WTC11 (cell line): ENCODE data around the gene RANGRF. TPM values are rescaled to one million over a fixed set of nuclear protein-coding genes. Genes with fewer than 3 reads are reported as not detected.

ENCODE experiments used
- ATAC-seq: fragments of 200-7000 bp; cut with Tn5 transposase; 2 replicates; pipeline ENCODE4 v1.10.0; 2021; ENCODE audit warnings: mild to moderate bottlenecking, moderate library complexity
- Bru-seq: library from RNA; stranded (reverse); fragments of 400-500 nt; gene quantifications from one replicate; lab custom pipeline; 2021; lab: Mats Ljungman, UMichigan
- CTCF ChIA-PET: fragments of 300-600 bp; sonication (Branson Sonifier 250); formaldehyde crosslinking; loops from one replicate; lab custom pipeline; 2021; ENCODE audit warnings: antibody characterized with exemption; lab: Charles Lee
- POLR2A ChIA-PET: fragments of 350-600 bp; sonication (Branson Sonifier 250); formaldehyde crosslinking; loops from one replicate; lab custom pipeline; 2021; ENCODE audit warnings: antibody characterized with exemption; lab: Charles Lee
- DNase-seq: peaks from one replicate; pipeline ENCODE4 v3.0.0; 2021; ENCODE audit warnings: low spot score
- H3K27ac Mint-ChIP-seq: 2 replicates; pipeline ENCODE4 v1.8.0; 2021; ENCODE audit warnings: mixed read lengths
- H3K27me3 Mint-ChIP-seq: 2 replicates; pipeline ENCODE4 v1.8.0; 2021; ENCODE audit warnings: low read depth, mild to moderate bottlenecking, moderate library complexity, mixed read lengths
- H3K36me3 Mint-ChIP-seq: 2 replicates; pipeline ENCODE4 v1.8.0; 2021; ENCODE audit warnings: mixed read lengths
- H3K4me1 Mint-ChIP-seq: 2 replicates; pipeline ENCODE4 v1.8.0; 2022; ENCODE audit warnings: mixed read lengths
- H3K4me3 Mint-ChIP-seq: 2 replicates; pipeline ENCODE4 v1.8.0; 2021; ENCODE audit warnings: mild to moderate bottlenecking, moderate library complexity, mixed read lengths
- H3K9me3 Mint-ChIP-seq: 2 replicates; pipeline ENCODE4 v1.8.0; 2021; ENCODE audit warnings: mixed read lengths
- CREM ChIP-seq: sonication (generic); formaldehyde crosslinking; IDR thresholded peaks from 2 replicates; pipeline ENCODE4 v1.8.1; 2022; ENCODE audit warnings: mild to moderate bottlenecking, missing genetic modification reagents, moderate library complexity
- EMX1 ChIP-seq: fragments of 250-450 bp; sonication (Bioruptor Pico); IDR thresholded peaks from 2 replicates; pipeline ENCODE4 v1.8.0; 2021; ENCODE audit warnings: mild to moderate bottlenecking
- ESRRA ChIP-seq: sonication (generic); formaldehyde crosslinking; IDR thresholded peaks from 2 replicates; pipeline ENCODE4 v1.8.1; 2022; ENCODE audit warnings: mild to moderate bottlenecking, missing genetic modification reagents, borderline replicate concordance
- ETV6 ChIP-seq: sonication (generic); formaldehyde crosslinking; IDR thresholded peaks from 2 replicates; pipeline ENCODE4 v1.8.1; 2022; ENCODE audit warnings: mild to moderate bottlenecking, missing genetic modification reagents
- FOXJ3 ChIP-seq: sonication (generic); formaldehyde crosslinking; IDR thresholded peaks from 2 replicates; pipeline ENCODE4 v1.9.0; 2021; ENCODE audit warnings: missing genetic modification reagents, mild to moderate bottlenecking, borderline replicate concordance
- FOXK1 ChIP-seq: sonication (generic); formaldehyde crosslinking; IDR thresholded peaks from 2 replicates; pipeline ENCODE4 v1.8.0; 2022; ENCODE audit warnings: mild to moderate bottlenecking, moderate library complexity, missing genetic modification reagents
- JUN ChIP-seq: sonication (generic); formaldehyde crosslinking; IDR thresholded peaks from 2 replicates; pipeline ENCODE4 v1.8.0; 2023; ENCODE audit warnings: mild to moderate bottlenecking, missing genetic modification reagents
- MXD4 ChIP-seq: fragments of 250-450 bp; sonication (Bioruptor Pico); IDR thresholded peaks from 2 replicates; pipeline ENCODE4 v1.8.0; 2021; ENCODE audit warnings: mild to moderate bottlenecking, moderate library complexity, borderline replicate concordance
- MYBL2 ChIP-seq: sonication (generic); formaldehyde crosslinking; IDR thresholded peaks from 2 replicates; pipeline ENCODE4 v1.8.1; 2023; ENCODE audit warnings: mild to moderate bottlenecking, moderate library complexity, missing genetic modification reagents
- NFATC4 ChIP-seq: fragments of 250-450 bp; sonication (Bioruptor Pico); IDR thresholded peaks from 2 replicates; pipeline ENCODE4 v1.9.0; 2021; ENCODE audit warnings: mild to moderate bottlenecking
- NFYB ChIP-seq: sonication (generic); formaldehyde crosslinking; conservative IDR thresholded peaks from 2 replicates; pipeline ENCODE4 v1.8.0; 2022; ENCODE audit warnings: low read depth, missing genetic modification reagents
- NR1H2 ChIP-seq: sonication (generic); formaldehyde crosslinking; IDR thresholded peaks from 2 replicates; pipeline ENCODE4 v1.9.0; 2021; ENCODE audit warnings: mild to moderate bottlenecking, moderate library complexity, missing genetic modification reagents
- NR3C1 ChIP-seq: sonication (generic); formaldehyde crosslinking; conservative IDR thresholded peaks from 2 replicates; pipeline ENCODE4 v1.8.1; 2023; ENCODE audit warnings: low read depth, mild to moderate bottlenecking, missing genetic modification reagents
- OVOL2 ChIP-seq: fragments of 250-450 bp; sonication (Bioruptor Pico); IDR thresholded peaks from 2 replicates; pipeline ENCODE4 v1.9.0; 2021; ENCODE audit warnings: mild to moderate bottlenecking, borderline replicate concordance
- RELA ChIP-seq: sonication (generic); formaldehyde crosslinking; IDR thresholded peaks from 2 replicates; pipeline ENCODE4 v1.8.1; 2022; ENCODE audit warnings: missing genetic modification reagents, mild to moderate bottlenecking, borderline replicate concordance
- SP1 ChIP-seq: sonication (generic); formaldehyde crosslinking; conservative IDR thresholded peaks from 2 replicates; pipeline ENCODE4 v1.8.1; 2022; ENCODE audit warnings: missing genetic modification reagents
- TEAD1 ChIP-seq: sonication (generic); formaldehyde crosslinking; IDR thresholded peaks from 2 replicates; pipeline ENCODE4 v1.8.0; 2022; ENCODE audit warnings: mild to moderate bottlenecking, missing genetic modification reagents
- TP53 ChIP-seq: sonication (generic); formaldehyde crosslinking; IDR thresholded peaks from 2 replicates; pipeline ENCODE4 v1.8.1; 2023; ENCODE audit warnings: mild to moderate bottlenecking, missing genetic modification reagents
- ZNF219 ChIP-seq: sonication (generic); formaldehyde crosslinking; IDR thresholded peaks from 2 replicates; pipeline ENCODE4 v1.8.0; 2023; ENCODE audit warnings: missing genetic modification reagents, mild to moderate bottlenecking, borderline replicate concordance
- ZNF317 ChIP-seq: sonication (generic); formaldehyde crosslinking; IDR thresholded peaks from 2 replicates; pipeline ENCODE4 v1.8.1; 2023; ENCODE audit warnings: low read depth, mild to moderate bottlenecking, moderate library complexity, missing genetic modification reagents, borderline replicate concordance
- long read RNA-seq, 3 experiments: library from RNA in 1 of 3; library from capped mRNA in 1 of 3; library from polyadenylated mRNA in 1 of 3; unstranded in 2 of 3; stranded (forward) in 1 of 3; transcript quantifications; one replicate each; pipeline ENCODE4 v2.0.0, GENCODE V29; 2021
- total RNA-seq: library from RNA; stranded (reverse); gene quantifications from 3 replicates; pipeline ENCODE4 v1.2.3, GENCODE V29; 2021
- TF ChIP-seq, protein P1 (sequence below): sonication (generic); formaldehyde crosslinking; conservative IDR thresholded peaks from 2 replicates; pipeline ENCODE4 v1.8.1; 2022; ENCODE audit warnings: mild to moderate bottlenecking, missing genetic modification reagents
- TF ChIP-seq, protein P2 (sequence below): sonication (generic); formaldehyde crosslinking; IDR thresholded peaks from 2 replicates; pipeline ENCODE4 v1.8.0; 2022; ENCODE audit warnings: mild to moderate bottlenecking, missing genetic modification reagents
- TF ChIP-seq, protein P3 (sequence below): sonication (generic); formaldehyde crosslinking; IDR thresholded peaks from 2 replicates; pipeline ENCODE4 v1.8.1; 2022; ENCODE audit warnings: mild to moderate bottlenecking, moderate library complexity, missing genetic modification reagents
- TF ChIP-seq, protein P4 (sequence below): sonication (generic); formaldehyde crosslinking; IDR thresholded peaks from 2 replicates; pipeline ENCODE4 v1.8.0; 2022; ENCODE audit warnings: mild to moderate bottlenecking, missing genetic modification reagents
- TF ChIP-seq, protein P5 (sequence below): sonication (generic); formaldehyde crosslinking; IDR thresholded peaks from 2 replicates; pipeline ENCODE4 v1.8.1; 2023; ENCODE audit warnings: mild to moderate bottlenecking, moderate library complexity, missing genetic modification reagents
- TF ChIP-seq, protein P6 (sequence below): fragments of 200-600 bp; IDR thresholded peaks from 2 replicates; pipeline ENCODE4 v1.8.0; 2022; ENCODE audit warnings: antibody characterized with exemption
- TF ChIP-seq, protein P7 (sequence below): fragments of 250-450 bp; sonication (Bioruptor Pico); IDR thresholded peaks from 2 replicates; pipeline ENCODE4 v1.9.0; 2021; ENCODE audit warnings: moderate library complexity, mild to moderate bottlenecking, inconsistent platforms, borderline replicate concordance

Gene RANGRF, protein sequence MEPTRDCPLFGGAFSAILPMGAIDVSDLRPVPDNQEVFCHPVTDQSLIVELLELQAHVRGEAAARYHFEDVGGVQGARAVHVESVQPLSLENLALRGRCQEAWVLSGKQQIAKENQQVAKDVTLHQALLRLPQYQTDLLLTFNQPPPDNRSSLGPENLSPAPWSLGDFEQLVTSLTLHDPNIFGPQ
- 32.7 to 36.8 TPM (median 34.6 TPM) in 3 replicates for total RNA-seq
- percentile 69 among the genes with signal in this experiment for Bru-seq, nascent RNA
- long read RNA-seq, experiment 1, transcript RANGRF-202 (4 exons, 1,074 nt), result major isoform, 25 of 68 reads
- long read RNA-seq, experiment 1, transcript RANGRF-201 (5 exons, 1,009 nt), result minor isoform, 23 of 68 reads
- long read RNA-seq, experiment 1, partial matches to known transcripts, result 4 of 68 reads
- long read RNA-seq, experiment 1, other reads (novel, unspliced or antisense), result 8 of 68 reads
- long read RNA-seq, experiment 2, transcript RANGRF-202 (4 exons, 1,074 nt), result minor isoform, 8 of 71 reads
- long read RNA-seq, experiment 2, transcript RANGRF-201 (5 exons, 1,009 nt), result major isoform, 38 of 71 reads
- long read RNA-seq, experiment 2, partial matches to known transcripts, result 9 of 71 reads
- long read RNA-seq, experiment 2, other reads (novel, unspliced or antisense), result 10 of 71 reads
- long read RNA-seq, experiment 3, transcript RANGRF-201 (5 exons, 1,009 nt), result major isoform, 82 of 178 reads
- long read RNA-seq, experiment 3, transcript RANGRF-202 (4 exons, 1,074 nt), result minor isoform, 69 of 178 reads
- long read RNA-seq, experiment 3, transcript RANGRF-205 (4 exons, 749 nt), result minor isoform, 7 of 178 reads
- long read RNA-seq, experiment 3, transcript RANGRF-203 (3 exons, 1,140 nt), result minor isoform, 11 of 178 reads
- long read RNA-seq, experiment 3, partial matches to known transcripts, result 0 of 178 reads
- long read RNA-seq, experiment 3, other reads (novel, unspliced or antisense), result 7 of 178 reads

DNA sequence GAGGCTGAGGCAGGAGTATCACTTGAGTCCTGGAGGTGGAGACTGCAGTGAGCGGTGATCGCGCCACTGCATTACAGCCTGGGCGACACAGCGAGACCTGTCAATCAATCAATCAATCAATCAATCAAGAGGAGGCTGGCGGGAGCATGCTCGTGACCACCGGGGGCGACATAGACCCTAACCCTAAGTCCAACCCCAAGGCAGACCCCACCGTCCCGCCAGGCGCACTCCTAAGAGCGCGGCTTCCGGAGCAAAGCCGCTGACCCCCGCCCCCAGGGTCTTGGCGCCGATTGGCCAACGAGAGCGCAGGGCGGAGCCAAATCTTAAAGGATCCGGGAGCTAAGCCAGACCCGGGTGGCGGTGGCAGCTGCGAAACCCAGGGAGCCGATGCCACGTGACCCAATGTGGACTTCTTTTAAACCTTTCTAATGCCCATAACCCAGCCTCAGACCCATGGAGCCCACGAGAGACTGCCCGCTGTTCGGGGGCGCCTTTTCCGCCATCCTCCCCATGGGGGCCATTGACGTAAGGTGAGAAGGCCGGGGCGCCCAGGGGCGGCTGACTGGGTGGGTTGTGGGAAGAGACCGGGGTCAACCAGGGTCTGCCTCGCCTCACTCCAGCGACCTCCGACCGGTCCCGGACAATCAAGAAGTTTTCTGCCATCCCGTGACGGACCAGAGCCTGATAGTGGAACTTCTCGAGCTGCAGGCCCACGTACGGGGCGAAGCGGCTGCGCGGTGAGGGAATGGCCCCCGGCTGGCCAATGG, at the start of gene RANGRF:
Gene RANGRF (plus strand): TSS at position 335 of the 767 bp plus-strand sequence. CDS start 119 bp downstream, at position 454.
- H3K4me1 Mint-ChIP-seq, result peaks cover 28% of the 10 kb centered on the region
- DNase-seq (peak; percentile 90), ATAC-seq (peak; percentile 90)
- ChIA-PET CTCF (interaction anchor here (0.7 to 1.4 kb wide), 7 partner anchors 11 to 142 kb away, joined by 3 to 9 read pairs (median 4); partner anchors contain the start of gene CTC1), POLR2A (interaction anchor here (1.0 to 2.2 kb wide), 2 partner anchors 40 to 62 kb away, joined by 4 to 12 read pairs; partner anchors contain the start of genes CTC1 and PFAS)
- peak within 1 kb of the TSS; percentile 92 for H3K27ac Mint-ChIP-seq
- no peaks in the 10 kb centered on the region; the same call in 1 of the 2 replicates for H3K36me3 Mint-ChIP-seq
- H3K4me3 Mint-ChIP-seq, result peak within 1 kb of the TSS; percentile 92
- H3K9me3 Mint-ChIP-seq, result no peaks in the 10 kb centered on the region
- no peaks in the 10 kb centered on the region; the same call in 1 of the 2 replicates for H3K27me3 Mint-ChIP-seq
- no peak for TF ChIP-seq RELA
- TF ChIP-seq, protein P1, sequence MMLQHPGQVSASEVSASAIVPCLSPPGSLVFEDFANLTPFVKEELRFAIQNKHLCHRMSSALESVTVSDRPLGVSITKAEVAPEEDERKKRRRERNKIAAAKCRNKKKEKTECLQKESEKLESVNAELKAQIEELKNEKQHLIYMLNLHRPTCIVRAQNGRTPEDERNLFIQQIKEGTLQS (CRISPR knock-in tag), result no peak
- TF ChIP-seq MYBL2 (CRISPR knock-in tag), result no peak
- no peak for TF ChIP-seq EMX1 (CRISPR knock-in tag)
- TF ChIP-seq FOXK1, result no peak
- TF ChIP-seq, protein P2, sequence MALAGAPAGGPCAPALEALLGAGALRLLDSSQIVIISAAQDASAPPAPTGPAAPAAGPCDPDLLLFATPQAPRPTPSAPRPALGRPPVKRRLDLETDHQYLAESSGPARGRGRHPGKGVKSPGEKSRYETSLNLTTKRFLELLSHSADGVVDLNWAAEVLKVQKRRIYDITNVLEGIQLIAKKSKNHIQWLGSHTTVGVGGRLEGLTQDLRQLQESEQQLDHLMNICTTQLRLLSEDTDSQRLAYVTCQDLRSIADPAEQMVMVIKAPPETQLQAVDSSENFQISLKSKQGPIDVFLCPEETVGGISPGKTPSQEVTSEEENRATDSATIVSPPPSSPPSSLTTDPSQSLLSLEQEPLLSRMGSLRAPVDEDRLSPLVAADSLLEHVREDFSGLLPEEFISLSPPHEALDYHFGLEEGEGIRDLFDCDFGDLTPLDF (CRISPR knock-in tag), result 0 out of 2 replicates have a peak, but pooled peaks have one; percentile 59
- no peak for TF ChIP-seq MXD4 (CRISPR knock-in tag)
- TF ChIP-seq, protein P3, sequence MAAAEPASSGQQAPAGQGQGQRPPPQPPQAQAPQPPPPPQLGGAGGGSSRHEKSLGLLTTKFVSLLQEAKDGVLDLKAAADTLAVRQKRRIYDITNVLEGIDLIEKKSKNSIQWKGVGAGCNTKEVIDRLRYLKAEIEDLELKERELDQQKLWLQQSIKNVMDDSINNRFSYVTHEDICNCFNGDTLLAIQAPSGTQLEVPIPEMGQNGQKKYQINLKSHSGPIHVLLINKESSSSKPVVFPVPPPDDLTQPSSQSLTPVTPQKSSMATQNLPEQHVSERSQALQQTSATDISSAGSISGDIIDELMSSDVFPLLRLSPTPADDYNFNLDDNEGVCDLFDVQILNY (CRISPR knock-in tag), result 0 out of 2 replicates have a peak, but pooled peaks have one; percentile 29
- TF ChIP-seq, protein P4, sequence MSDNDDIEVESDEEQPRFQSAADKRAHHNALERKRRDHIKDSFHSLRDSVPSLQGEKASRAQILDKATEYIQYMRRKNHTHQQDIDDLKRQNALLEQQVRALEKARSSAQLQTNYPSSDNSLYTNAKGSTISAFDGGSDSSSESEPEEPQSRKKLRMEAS (CRISPR knock-in tag), result peak; percentile 31; the same call in 1 of the 2 replicates
- 0 out of 2 replicates have a peak, but pooled peaks have one; percentile 21 for TF ChIP-seq ZNF317
- TF ChIP-seq JUN (CRISPR knock-in tag), result no peak
- TF ChIP-seq NFATC4, result no peak
- TF ChIP-seq OVOL2 (CRISPR knock-in tag), result no peak
- TF ChIP-seq, protein P5, sequence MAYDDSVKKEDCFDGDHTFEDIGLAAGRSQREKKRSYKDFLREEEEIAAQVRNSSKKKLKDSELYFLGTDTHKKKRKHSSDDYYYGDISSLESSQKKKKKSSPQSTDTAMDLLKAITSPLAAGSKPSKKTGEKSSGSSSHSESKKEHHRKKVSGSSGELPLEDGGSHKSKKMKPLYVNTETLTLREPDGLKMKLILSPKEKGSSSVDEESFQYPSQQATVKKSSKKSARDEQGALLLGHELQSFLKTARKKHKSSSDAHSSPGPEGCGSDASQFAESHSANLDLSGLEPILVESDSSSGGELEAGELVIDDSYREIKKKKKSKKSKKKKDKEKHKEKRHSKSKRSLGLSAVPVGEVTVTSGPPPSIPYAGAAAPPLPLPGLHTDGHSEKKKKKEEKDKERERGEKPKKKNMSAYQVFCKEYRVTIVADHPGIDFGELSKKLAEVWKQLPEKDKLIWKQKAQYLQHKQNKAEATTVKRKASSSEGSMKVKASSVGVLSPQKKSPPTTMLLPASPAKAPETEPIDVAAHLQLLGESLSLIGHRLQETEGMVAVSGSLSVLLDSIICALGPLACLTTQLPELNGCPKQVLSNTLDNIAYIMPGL (CRISPR knock-in tag), result 0 out of 2 replicates have a peak, but pooled peaks have one; percentile 61
- TF ChIP-seq ETV6, result peak; percentile 72; the same call in 1 of the 2 replicates
- no peak for TF ChIP-seq TP53
- TF ChIP-seq ZNF219 (CRISPR knock-in tag), result no peak
- TF ChIP-seq, protein P6, sequence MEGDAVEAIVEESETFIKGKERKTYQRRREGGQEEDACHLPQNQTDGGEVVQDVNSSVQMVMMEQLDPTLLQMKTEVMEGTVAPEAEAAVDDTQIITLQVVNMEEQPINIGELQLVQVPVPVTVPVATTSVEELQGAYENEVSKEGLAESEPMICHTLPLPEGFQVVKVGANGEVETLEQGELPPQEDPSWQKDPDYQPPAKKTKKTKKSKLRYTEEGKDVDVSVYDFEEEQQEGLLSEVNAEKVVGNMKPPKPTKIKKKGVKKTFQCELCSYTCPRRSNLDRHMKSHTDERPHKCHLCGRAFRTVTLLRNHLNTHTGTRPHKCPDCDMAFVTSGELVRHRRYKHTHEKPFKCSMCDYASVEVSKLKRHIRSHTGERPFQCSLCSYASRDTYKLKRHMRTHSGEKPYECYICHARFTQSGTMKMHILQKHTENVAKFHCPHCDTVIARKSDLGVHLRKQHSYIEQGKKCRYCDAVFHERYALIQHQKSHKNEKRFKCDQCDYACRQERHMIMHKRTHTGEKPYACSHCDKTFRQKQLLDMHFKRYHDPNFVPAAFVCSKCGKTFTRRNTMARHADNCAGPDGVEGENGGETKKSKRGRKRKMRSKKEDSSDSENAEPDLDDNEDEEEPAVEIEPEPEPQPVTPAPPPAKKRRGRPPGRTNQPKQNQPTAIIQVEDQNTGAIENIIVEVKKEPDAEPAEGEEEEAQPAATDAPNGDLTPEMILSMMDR, result no peak
- TF ChIP-seq NFYB (CRISPR knock-in tag), result peak; percentile 46; the same call in 1 of the 2 replicates
- peak; percentile 54 for TF ChIP-seq SP1 (CRISPR knock-in tag)
- no peak for TF ChIP-seq FOXJ3 (CRISPR knock-in tag)
- TF ChIP-seq TEAD1, result no peak
- TF ChIP-seq, protein P7, sequence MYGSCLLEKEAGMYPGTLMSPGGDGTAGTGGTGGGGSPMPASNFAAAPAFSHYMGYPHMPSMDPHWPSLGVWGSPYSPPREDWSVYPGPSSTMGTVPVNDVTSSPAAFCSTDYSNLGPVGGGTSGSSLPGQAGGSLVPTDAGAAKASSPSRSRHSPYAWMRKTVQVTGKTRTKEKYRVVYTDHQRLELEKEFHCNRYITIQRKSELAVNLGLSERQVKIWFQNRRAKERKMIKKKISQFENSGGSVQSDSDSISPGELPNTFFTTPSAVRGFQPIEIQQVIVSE, result no peak
- TF ChIP-seq ESRRA (CRISPR knock-in tag), result no peak
- no peak for TF ChIP-seq NR1H2 (CRISPR knock-in tag)
- TF ChIP-seq CREM (CRISPR knock-in tag), result 0 out of 2 replicates have a peak, but pooled peaks have one; percentile 30
- no peak for TF ChIP-seq NR3C1
